GM19395 (cell line): ENCODE results near the gene PCSK1.
"Not testable (repeated sequence)": the region's sequence is repeated elsewhere in the genome, so short reads cannot be mapped to it uniquely, and the experiment has no call there.

Experiments used
- ATAC-seq: cut with Tn5 transposase; IDR thresholded peaks from one replicate; pipeline ENCODE4 v1.9.1; 2021; ENCODE audit warnings: mild to moderate bottlenecking, moderate library complexity; ENCODE audit not compliant: unreplicated experiment

Gene PCSK1

GRCh38 chr5:96374653-96375052 lies 58.4 kb downstream of the PCSK1 start:
- ATAC-seq = no peak

GRCh38 chr5:96373381-96373733 lies 59.7 kb downstream of the PCSK1 start:
- ATAC-seq = no peak

GRCh38 chr5:96372726-96373380 lies 60.2 kb downstream of the PCSK1 start:
- ATAC-seq = no peak

- ATAC-seq = no peak
Measured at GRCh38 chr5:96370976-96371375, 62.1 kb downstream of the PCSK1 start.

GRCh38 chr5:96367337-96367736 lies 65.7 kb downstream of the PCSK1 start:
- not testable (repeated sequence) for ATAC-seq

GRCh38 chr5:96354237-96354636 lies 78.8 kb downstream of the PCSK1 start:
- ATAC-seq = no peak

GRCh38 chr5:96353220-96353619 lies 79.8 kb downstream of the PCSK1 start:
- ATAC-seq = no peak

GRCh38 chr5:96350678-96351077 lies 82.4 kb downstream of the PCSK1 start:
- no peak for ATAC-seq

GRCh38 chr5:96348536-96348935 lies 84.5 kb downstream of the PCSK1 start:
- ATAC-seq = no peak

GRCh38 chr5:96347502-96348292 lies 85.4 kb downstream of the PCSK1 start:
- ATAC-seq = no peak

- ATAC-seq = peak; percentile 93
Measured at GRCh38 chr5:96344678-96345577, 88.1 kb downstream of the PCSK1 start.

GRCh38 chr5:96343094-96343493 lies 90.0 kb downstream of the PCSK1 start:
- ATAC-seq = no peak

- no peak for ATAC-seq
Measured at GRCh38 chr5:96342581-96342980, 90.5 kb downstream of the PCSK1 start.
